K562 (cell line): ENCODE measurements around the gene LCNL1. TPM values are rescaled to one million over a fixed set of nuclear protein-coding genes. Genes with fewer than 3 reads are reported as not detected.
A peak's percentile ranks its signal among the peaks of the same experiment; 100 is the strongest.

Experiments
- FOXK1 ChIP-seq: sonication (generic); formaldehyde crosslinking; IDR thresholded peaks from 2 replicates; pipeline ENCODE4 v1.8.0; 2022; ENCODE audit warnings: missing genetic modification reagents, mild to moderate bottlenecking, borderline replicate concordance
- PBX2 ChIP-seq, 2 experiments: IDR thresholded peaks in 1 of 2; conservative IDR thresholded peaks in 1 of 2; 2 replicates each; pipeline ENCODE4 v1.6.1; 2016; ENCODE audit warnings: low read depth in 2 of 2, mild to moderate bottlenecking in 1 of 2, missing compliant biosample characterization in 1 of 2, missing genetic modification characterization in 1 of 2, moderate library complexity in 1 of 2
- POLR2G ChIP-seq: fragments of 200-400 bp; formaldehyde crosslinking; IDR thresholded peaks from 2 replicates; pipeline ENCODE4 v1.6.1; 2017; ENCODE audit warnings: low read depth, mild to moderate bottlenecking, antibody characterized with exemption, low read length, moderate library complexity
- RUNX1 ChIP-seq: sonication (generic); IDR thresholded peaks from 2 replicates; pipeline ENCODE4 v1.6.1; 2016; ENCODE audit warnings: antibody characterized with exemption, low read depth
- polyA plus RNA-seq, 8 experiments: library from polyadenylated mRNA; depleted of rRNA in 4 of 8; stranded (reverse) in 5 of 8; unstranded in 3 of 8; fragments of >200 nt; fragmentation: Nextera tagmentation in 2 of 8; fragmentation: Illumina TruSeq in 1 of 8; extraction: Ambion mirVana in 2 of 8; extraction: Trizol in 1 of 8; gene quantifications; 2 replicates each; pipeline versions ENCODE4 v1.2.1 to v1.2.3, GENCODE V29; 2011 to 2014; ENCODE audit warnings: inconsistent platforms in 1 of 8, missing spikeins in 1 of 8
- total RNA-seq, 7 experiments: library from RNA; depleted of rRNA in 6 of 7; stranded (reverse); fragments of >200 nt in 6 of 7; fragmentation: Illumina TruSeq in 2 of 7; extraction: Trizol in 2 of 7; gene quantifications; 2 replicates each; pipeline versions ENCODE4 v1.2.1 to v1.2.3, GENCODE V29; 2011 to 2021; ENCODE audit warnings: low replicate concordance in 1 of 7
- TF ChIP-seq, protein P1 (sequence below), 2 experiments: fragments of 450-650 bp; conservative IDR thresholded peaks; 2 replicates each; pipeline ENCODE4 v1.6.1; 2017; ENCODE audit warnings: mild to moderate bottlenecking in 2 of 2, moderate library complexity in 2 of 2

LCNL1 gene
- total and polyA plus RNA-seq, 9 of the 15 experiments (the other 6 are each of a cell fraction or from before 2014, with no cell fraction given) = 0.04 to 0.16 (median 0.04) TPM; not detected in 4

GRCh38 chr9:136996361-136997292 lies 13.8 kb downstream of the LCNL1 start, which contains the start of gene CLIC3 (continued):
- peak; percentile 75 for TF ChIP-seq POLR2G
- TF ChIP-seq, protein P1, sequence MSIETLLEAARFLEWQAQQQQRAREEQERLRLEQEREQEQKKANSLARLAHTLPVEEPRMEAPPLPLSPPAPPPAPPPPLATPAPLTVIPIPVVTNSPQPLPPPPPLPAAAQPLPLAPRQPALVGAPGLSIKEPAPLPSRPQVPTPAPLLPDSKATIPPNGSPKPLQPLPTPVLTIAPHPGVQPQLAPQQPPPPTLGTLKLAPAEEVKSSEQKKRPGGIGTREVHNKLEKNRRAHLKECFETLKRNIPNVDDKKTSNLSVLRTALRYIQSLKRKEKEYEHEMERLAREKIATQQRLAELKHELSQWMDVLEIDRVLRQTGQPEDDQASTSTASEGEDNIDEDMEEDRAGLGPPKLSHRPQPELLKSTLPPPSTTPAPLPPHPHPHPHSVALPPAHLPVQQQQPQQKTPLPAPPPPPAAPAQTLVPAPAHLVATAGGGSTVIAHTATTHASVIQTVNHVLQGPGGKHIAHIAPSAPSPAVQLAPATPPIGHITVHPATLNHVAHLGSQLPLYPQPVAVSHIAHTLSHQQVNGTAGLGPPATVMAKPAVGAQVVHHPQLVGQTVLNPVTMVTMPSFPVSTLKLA (conservative IDR thresholded peaks at IDR 0.05) = peak in 1 of 2 experiments; percentile 46; a peak in 1 of 4 replicates
- TF ChIP-seq FOXK1 (CRISPR knock-in tag) = 0 out of 2 replicates have a peak, but pooled peaks have one; percentile 46
- TF ChIP-seq RUNX1 = 0 out of 2 replicates have a peak, but pooled peaks have one; percentile 8
- no peak for TF ChIP-seq PBX2 (CRISPR knock-in tag; IDR thresholded peaks at IDR 0.05; ENCODE audit: low read depth)
- TF ChIP-seq PBX2 (tag; conservative IDR thresholded peaks at IDR 0.05; ENCODE audit: low read depth) = no peak
